ENCODE data around the gene PCDHAC1. TPM values are rescaled to one million over a fixed set of nuclear protein-coding genes. Genes with fewer than 3 reads are reported as not detected.

Gene PCDHAC1
- total RNA-seq, 1 experiment from 2014 or later: 17.2 TPM

DNA sequence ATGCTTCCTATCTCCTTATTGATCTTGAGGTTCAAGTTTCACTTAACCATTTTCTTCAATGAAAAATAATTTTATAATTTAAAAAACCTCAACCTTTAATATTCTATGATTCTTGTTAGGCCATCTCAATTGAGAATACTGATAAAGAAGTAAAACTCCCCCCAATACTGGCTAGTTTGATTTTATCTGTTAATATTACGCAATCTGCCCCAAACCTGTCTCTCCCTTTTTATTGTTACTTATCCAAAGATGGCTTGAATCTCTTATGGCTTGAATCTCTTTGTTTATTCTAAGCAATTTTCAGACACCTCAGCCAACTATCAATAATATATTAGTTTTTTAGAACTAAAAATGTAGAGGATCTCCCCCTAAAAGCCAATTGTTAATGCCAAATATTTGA is 36.1 kb downstream of the PCDHAC1 start:
- Mint-ChIP-seq H3K27me3 (ENCODE audit: insufficient read depth, unreplicated experiment) (no peaks in the 10 kb centered on the region), H3K9me3 (ENCODE audit: unreplicated experiment) (no peaks in the 10 kb centered on the region), H3K4me1 (ENCODE audit: insufficient read depth, unreplicated experiment) (no peaks in the 10 kb centered on the region), H3K36me3 (ENCODE audit: insufficient read depth, unreplicated experiment) (no peaks in the 10 kb centered on the region), H3K27ac (ENCODE audit: low read depth, unreplicated experiment) (no peak overlapping the region), H3K4me3 (ENCODE audit: unreplicated experiment) (no peak overlapping the region)
- no peak for DNase-seq (ENCODE audit: unreplicated experiment)
- TF ChIP-seq, protein P1, sequence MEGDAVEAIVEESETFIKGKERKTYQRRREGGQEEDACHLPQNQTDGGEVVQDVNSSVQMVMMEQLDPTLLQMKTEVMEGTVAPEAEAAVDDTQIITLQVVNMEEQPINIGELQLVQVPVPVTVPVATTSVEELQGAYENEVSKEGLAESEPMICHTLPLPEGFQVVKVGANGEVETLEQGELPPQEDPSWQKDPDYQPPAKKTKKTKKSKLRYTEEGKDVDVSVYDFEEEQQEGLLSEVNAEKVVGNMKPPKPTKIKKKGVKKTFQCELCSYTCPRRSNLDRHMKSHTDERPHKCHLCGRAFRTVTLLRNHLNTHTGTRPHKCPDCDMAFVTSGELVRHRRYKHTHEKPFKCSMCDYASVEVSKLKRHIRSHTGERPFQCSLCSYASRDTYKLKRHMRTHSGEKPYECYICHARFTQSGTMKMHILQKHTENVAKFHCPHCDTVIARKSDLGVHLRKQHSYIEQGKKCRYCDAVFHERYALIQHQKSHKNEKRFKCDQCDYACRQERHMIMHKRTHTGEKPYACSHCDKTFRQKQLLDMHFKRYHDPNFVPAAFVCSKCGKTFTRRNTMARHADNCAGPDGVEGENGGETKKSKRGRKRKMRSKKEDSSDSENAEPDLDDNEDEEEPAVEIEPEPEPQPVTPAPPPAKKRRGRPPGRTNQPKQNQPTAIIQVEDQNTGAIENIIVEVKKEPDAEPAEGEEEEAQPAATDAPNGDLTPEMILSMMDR (IDR thresholded peaks at IDR 0.05; ENCODE audit: unreplicated experiment): no peak
- POLR2A ChIA-PET: interaction anchor here (2.1 kb wide), 1 partner anchor 78 kb away, joined by 11 read pairs; no protein-coding TSS in a partner anchor
- BruUV-seq (replicated peaks): no TSS peak
- CTCF ChIA-PET: interaction anchor here (6.2 kb wide), 1 partner anchor 36 kb away, joined by 41 read pairs; the partner anchor contains the start of gene PCDHAC1
- intact Hi-C loops (cut with micrococcal nuclease): no loop called here

DNA sequence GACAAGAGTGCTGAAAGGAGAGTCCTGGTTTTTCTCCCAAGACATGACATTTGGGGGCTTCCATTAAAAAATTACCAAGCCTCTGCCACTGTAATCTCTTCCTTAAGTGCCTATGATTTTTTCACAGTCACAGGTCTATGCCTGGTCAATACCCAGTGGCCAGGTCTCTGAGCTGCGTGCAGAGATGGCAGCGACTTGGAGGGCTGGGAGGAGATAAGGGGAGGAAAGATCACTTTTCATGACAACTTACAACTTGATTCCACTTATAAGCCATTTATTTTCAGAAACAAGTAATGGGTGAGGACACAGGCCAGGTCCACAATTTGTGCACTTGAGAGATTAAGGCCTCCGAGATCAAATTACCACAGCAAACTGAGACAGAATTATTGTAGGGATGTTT is 38.3 kb downstream of the PCDHAC1 start:
- BruUV-seq (replicated peaks): no TSS peak
- intact Hi-C loops (cut with micrococcal nuclease): no loop called here
- no peak overlapping the region for H3K27ac Mint-ChIP-seq (ENCODE audit: low read depth, unreplicated experiment)
- H3K4me1 Mint-ChIP-seq (ENCODE audit: insufficient read depth, unreplicated experiment): peaks cover 5% of the 10 kb centered on the region
- H3K36me3 Mint-ChIP-seq (ENCODE audit: insufficient read depth, unreplicated experiment): no peaks in the 10 kb centered on the region
- DNase-seq (ENCODE audit: unreplicated experiment): no peak
- no peak overlapping the region for H3K4me3 Mint-ChIP-seq (ENCODE audit: unreplicated experiment)
- ChIA-PET POLR2A (interaction anchor here (0.6 to 2.1 kb wide), 4 partner anchors 9 to 76 kb away, joined by 3 to 11 read pairs (median 4); no protein-coding TSS in a partner anchor), CTCF (interaction anchor here (0.7 to 6.2 kb wide), 4 partner anchors 38 to 89 kb away, joined by 3 to 41 read pairs (median 6); partner anchors contain the start of genes PCDHA12 and PCDHAC1)
- no peaks in the 10 kb centered on the region for H3K9me3 Mint-ChIP-seq (ENCODE audit: unreplicated experiment)
- H3K27me3 Mint-ChIP-seq (ENCODE audit: insufficient read depth, unreplicated experiment): no peaks in the 10 kb centered on the region
- TF ChIP-seq, protein P1 (IDR thresholded peaks at IDR 0.05; ENCODE audit: unreplicated experiment): no peak

DNA sequence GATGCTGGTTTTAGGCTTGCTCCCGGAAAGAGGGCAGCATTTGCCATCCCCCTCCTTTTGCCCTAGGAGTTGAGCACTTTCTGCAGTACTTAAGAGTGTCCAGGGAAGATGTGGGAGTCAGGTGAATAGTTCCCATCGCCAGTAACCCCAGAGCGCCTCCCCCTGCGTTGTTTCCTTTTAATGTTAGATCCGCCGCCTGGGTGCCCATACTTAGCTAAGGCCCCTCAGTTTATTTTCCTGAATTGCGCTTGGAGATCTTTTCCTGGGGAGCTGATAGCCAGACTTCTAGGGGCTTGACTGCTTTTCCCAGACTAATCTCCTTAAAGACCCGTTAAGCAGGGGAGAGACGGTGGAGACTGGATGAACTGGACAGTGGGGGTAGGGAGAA is 39.8 kb downstream of the PCDHAC1 start:
- no peak for DNase-seq (ENCODE audit: unreplicated experiment)
- CTCF ChIA-PET: interaction anchor here (0.9 to 6.2 kb wide), 5 partner anchors 10 to 39 kb away, joined by 3 to 41 read pairs (median 6); partner anchors contain the start of gene PCDHAC1
- TF ChIP-seq, protein P1 (IDR thresholded peaks at IDR 0.05; ENCODE audit: unreplicated experiment): no peak
- intact Hi-C loops (cut with micrococcal nuclease): loop anchor here (1.0 to 5.0 kb wide), 3 partner anchors 11 to 39 kb away; partner anchors contain the start of gene PCDHAC1
- POLR2A ChIA-PET: interaction anchor here (0.7 to 3.0 kb wide), 14 partner anchors 10 to 275 kb away, joined by 3 to 33 read pairs (median 7); partner anchors contain the start of genes HARS1, HARS2 and PCDHAC1
- peak overlapping the region; percentile 94 for H3K4me3 Mint-ChIP-seq (ENCODE audit: unreplicated experiment)
- TSS peak; percentile 43 for BruUV-seq (replicated peaks)
- no peaks in the 10 kb centered on the region for H3K27me3 Mint-ChIP-seq (ENCODE audit: insufficient read depth, unreplicated experiment)
- peak overlapping the region; percentile 90 for H3K27ac Mint-ChIP-seq (ENCODE audit: low read depth, unreplicated experiment)
- peaks cover 18% of the 10 kb centered on the region for H3K4me1 Mint-ChIP-seq (ENCODE audit: insufficient read depth, unreplicated experiment)
- H3K36me3 Mint-ChIP-seq (ENCODE audit: insufficient read depth, unreplicated experiment): no peaks in the 10 kb centered on the region
- no peaks in the 10 kb centered on the region for H3K9me3 Mint-ChIP-seq (ENCODE audit: unreplicated experiment)

DNA sequence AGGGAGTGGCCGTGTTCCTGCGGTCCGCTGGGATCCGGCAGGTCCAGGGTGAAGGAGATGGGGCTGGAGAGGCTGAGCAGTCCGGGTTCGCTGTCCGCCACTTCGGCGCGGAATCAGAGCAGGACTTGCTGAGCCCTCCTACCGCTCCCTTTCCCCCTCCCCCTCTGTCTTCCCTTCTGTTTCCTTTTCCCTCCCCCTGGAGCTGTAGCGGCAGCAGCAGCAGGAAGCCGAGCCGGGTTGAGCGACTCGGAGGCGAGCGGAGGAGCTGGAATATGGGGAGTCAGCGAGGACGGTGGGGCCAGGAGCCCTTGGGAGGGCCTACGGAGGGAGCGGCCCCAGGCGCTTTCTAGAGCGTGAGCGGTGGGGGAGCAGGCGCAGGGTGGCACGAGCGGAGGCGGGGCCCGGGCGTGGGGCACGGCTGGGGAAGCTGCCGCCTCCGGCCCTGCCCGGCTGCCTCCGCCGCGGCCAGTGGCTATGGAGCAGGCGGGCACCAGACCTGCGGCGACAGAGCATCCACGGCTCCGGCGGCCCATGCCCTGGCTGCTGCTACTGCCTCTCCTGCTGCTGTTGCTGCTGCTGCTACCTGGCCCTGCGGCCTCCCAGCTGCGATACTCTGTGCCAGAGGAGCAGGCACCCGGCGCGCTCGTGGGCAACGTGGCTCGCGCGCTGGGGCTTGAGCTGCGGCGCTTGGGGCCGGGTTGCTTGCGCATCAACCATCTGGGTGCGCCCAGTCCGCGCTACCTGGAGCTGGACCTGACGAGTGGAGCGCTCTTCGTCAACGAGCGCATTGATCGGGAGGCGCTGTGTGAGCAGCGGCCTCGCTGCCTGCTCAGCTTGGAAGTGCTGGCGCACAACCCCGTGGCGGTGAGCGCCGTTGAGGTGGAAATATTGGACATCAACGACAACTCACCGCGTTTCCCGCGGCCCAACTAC is 40.5 kb downstream of the PCDHAC1 start, which contains the start of gene PCDHAC2:
Gene PCDHAC2 (plus strand): TSS at position 184 of the 933 bp plus-strand sequence. CDS start 291 bp downstream, at position 475.
- no TSS peak for BruUV-seq (replicated peaks)
- peaks cover 24% of the 10 kb centered on the region for H3K4me1 Mint-ChIP-seq (ENCODE audit: insufficient read depth, unreplicated experiment)
- no peaks in the 10 kb centered on the region for H3K9me3 Mint-ChIP-seq (ENCODE audit: unreplicated experiment)
- H3K36me3 Mint-ChIP-seq (ENCODE audit: insufficient read depth, unreplicated experiment): no peaks in the 10 kb centered on the region
- peak; percentile 55 for DNase-seq (ENCODE audit: unreplicated experiment)
- ChIA-PET POLR2A (interaction anchor here (0.6 to 3.0 kb wide), 19 partner anchors 10 to 301 kb away, joined by 3 to 33 read pairs (median 5); partner anchors contain the start of genes HARS1, HARS2 and PCDHAC1), CTCF (interaction anchor here (0.5 to 6.2 kb wide), 7 partner anchors 9 to 40 kb away, joined by 3 to 41 read pairs (median 5); partner anchors contain the start of gene PCDHAC1)
- TF ChIP-seq, protein P1 (IDR thresholded peaks at IDR 0.05; ENCODE audit: unreplicated experiment): no peak
- intact Hi-C loops (cut with micrococcal nuclease): loop anchor here (1.0 to 5.0 kb wide), 3 partner anchors 11 to 40 kb away; partner anchors contain the start of gene PCDHAC1
- H3K4me3 Mint-ChIP-seq (ENCODE audit: unreplicated experiment): peak within 1 kb of the TSS; percentile 94
- peak within 1 kb of the TSS; percentile 90 for H3K27ac Mint-ChIP-seq (ENCODE audit: low read depth, unreplicated experiment)
- no peaks in the 10 kb centered on the region for H3K27me3 Mint-ChIP-seq (ENCODE audit: insufficient read depth, unreplicated experiment)

Data from MCF 10A (cell line).